ENCODE measurements around the gene AMMECR1.
"Not testable (repeated sequence)": the region's sequence is repeated elsewhere in the genome, so short reads cannot be mapped to it uniquely, and the experiment has no call there.

AMMECR1 gene

DNA sequence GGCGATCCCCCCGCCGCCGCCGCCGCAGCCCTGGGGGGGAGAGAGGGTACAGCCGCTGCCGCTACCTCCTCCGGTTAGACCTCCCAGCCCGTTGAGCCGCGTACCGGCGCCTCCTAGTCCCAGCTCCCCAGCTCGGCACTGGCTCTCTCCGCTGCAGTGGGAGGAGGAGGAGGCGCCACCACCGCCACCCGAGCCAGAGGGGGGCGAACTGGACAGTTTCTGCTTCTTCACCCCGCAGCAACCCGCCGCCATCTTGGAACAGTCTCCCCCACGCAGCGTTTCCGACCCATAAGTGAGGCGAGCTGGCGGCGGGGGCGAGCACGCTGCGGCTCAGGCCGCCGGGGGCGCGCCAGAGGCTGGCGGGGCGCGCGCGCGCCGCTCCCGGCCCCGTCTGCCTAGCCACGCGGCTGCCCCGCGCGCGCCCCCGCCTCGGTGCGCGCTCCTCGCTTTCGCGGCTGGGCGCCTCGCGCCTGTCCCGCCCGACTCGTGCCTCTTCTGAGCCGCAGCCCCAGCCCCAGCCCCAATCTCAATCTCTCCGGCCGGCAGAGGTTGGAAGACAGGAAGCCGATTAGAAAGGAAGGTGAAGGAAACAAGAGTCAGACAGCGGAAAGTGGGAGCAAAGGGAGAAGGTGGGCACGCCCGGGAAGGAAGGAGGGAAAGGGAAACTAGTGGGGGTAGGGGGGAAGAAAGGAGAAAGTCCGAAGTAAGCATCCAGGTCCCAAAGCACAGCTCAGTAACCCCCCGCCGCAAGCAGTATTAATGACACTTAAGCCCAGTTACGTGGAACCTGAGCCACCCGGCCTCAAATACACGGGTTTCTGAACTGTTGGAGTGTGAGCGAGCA, at the start of gene AMMECR1:
TSS of gene AMMECR1 (minus strand) at position 266 of the 844 bp plus-strand sequence. CDS start at position 252, 14 bp downstream.
- DNase-seq (ENCODE audit: low read depth): peak; percentile 83

GRCh38 chrX:110363244-110363643, 45.4 kb upstream of the AMMECR1 start:
- no peak for DNase-seq (ENCODE audit: low read depth)

- DNase-seq (ENCODE audit: low read depth): no peak
Measured at GRCh38 chrX:110359273-110359672, 41.4 kb upstream of the AMMECR1 start.

DNA sequence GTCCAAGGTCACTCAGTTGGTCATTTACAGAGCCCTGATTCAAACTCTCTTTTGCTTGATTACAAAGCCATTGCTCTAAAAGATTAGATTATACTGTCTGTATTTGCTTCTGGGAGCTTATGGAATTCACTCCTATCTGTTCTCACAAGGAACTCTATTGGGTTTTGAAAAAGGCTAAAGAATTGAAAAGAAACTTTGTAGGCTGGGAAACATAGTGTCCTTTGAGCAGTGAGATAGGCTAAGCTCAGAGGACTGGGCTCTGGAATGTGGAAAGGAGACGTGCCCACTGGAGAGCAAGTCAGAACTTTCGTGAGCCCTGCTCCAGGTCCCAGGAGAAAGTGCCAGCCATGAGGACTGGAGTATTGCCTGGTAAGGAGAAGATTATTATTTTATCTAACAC, 40.7 kb upstream of the AMMECR1 start, which contains the start of gene RTL9:
TSS of gene RTL9 (plus strand) at position 301 of the 400 bp plus-strand sequence. CDS start 91,770 bp downstream, outside the sequence.
- no peak for DNase-seq (ENCODE audit: low read depth)

- peak; percentile 20 for DNase-seq (ENCODE audit: low read depth)
Measured at GRCh38 chrX:110346681-110347080, 28.8 kb upstream of the AMMECR1 start.

DNA sequence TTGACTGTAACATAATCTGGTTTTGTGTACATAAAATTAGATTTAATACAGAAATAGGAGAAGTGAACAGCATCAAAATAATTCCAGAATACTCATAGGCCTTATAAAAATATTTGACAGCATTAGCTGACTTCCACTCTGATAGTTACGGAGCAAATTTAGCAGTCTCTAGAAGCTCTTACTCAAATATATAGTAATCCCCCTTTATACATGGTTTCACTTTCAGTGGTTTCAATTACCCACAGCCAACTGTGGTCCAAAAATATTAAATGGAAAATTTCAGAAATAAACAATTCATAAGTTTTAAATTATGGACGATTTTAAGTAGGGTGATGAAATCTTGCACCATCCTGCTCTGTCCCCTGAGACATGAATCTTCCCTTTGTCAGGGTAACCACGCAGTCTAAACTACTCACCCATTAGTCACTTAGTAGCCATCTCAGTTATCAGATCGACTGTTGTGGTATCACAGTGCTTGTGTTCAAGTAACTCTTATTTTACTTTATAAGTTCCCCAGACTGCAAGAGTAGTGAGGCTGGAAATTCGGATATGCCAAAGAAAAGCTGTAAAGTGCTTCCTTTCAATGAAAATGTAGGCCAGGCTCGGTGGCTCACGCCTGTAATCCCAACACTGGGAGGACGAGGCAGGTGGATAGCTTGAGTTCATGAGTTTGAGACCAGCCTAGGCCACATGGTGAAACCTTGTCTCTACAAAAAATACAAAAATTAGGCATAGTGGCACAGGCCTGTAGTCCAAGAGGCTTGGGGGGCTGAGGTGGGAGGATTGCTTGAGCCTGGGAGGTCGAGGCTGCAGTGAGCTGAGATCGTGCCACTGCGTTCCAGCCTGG, 23.5 kb upstream of the AMMECR1 start:
- DNase-seq (ENCODE audit: low read depth): peak; percentile 90

- DNase-seq (ENCODE audit: low read depth): peak; percentile 40
Measured at GRCh38 chrX:110338935-110339334, 21.1 kb upstream of the AMMECR1 start.

DNA sequence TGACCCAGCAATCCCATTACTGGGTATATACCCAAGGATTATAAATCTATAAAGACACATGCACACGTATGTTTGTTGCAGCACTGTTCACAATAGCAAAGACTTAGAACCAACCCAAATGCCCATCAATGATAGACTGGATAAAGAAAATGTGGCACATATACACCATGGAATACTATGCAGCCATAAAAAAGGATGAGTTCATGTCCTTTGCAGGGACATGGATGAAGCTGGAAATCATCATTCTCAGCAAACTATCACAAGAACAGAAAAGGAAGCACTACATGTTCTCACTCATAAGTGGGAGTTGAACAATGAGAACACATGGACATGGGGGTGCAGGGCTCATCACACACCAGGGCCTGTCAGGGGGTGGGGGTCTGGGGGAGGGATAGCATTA, 15.6 kb upstream of the AMMECR1 start:
- DNase-seq (ENCODE audit: low read depth): not testable (repeated sequence)

- DNase-seq (ENCODE audit: low read depth): no peak
Measured at GRCh38 chrX:110331444-110332030, 13.7 kb upstream of the AMMECR1 start.

DNA sequence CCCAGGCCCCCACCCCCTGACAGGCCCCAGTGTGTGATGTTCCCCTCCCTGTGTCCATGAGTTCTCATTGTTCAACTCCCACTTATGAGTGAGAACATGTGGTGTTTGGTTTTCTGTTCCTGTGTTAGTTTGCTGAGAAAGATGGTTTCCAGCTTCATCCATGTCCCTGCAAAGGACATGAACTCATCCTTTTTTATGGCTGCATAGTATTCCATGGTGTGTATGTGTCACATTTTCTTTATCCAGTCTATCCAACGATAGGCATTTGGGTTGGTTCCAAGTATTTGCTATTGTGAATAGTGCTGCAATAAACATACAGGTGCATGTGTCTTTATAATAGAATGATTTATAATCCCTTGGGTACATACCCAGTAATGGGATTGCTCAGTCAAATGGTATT, 10.7 kb upstream of the AMMECR1 start:
- DNase-seq (ENCODE audit: low read depth): not testable (repeated sequence)

- DNase-seq (ENCODE audit: low read depth): no peak
Measured at GRCh38 chrX:110327336-110327735, 9.5 kb upstream of the AMMECR1 start.

- DNase-seq (ENCODE audit: low read depth): no peak
Measured at GRCh38 chrX:110326712-110327111, 8.8 kb upstream of the AMMECR1 start.

- DNase-seq (ENCODE audit: low read depth): peak; percentile 54
Measured at GRCh38 chrX:110322603-110323002, 4.7 kb upstream of the AMMECR1 start.

DNA sequence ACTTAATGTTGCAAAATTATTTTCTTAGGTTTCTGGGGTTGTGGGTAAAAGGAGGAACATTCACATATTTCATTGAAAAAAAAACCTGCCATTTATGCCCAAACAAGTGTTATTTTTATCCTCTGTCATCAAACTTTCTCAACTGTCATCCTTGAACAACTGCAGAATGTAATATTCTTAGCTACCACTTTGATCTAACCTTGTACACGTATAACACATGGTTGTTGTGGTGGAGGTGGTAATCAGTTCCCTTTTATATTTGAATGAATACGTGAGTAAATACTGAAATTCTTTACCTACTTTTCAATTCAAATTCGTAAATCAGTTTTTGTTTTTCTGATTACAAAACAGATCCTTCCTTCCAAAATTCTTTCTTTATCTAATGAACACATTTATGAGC, 3.8 kb upstream of the AMMECR1 start:
- no peak for DNase-seq (ENCODE audit: low read depth)

DNA sequence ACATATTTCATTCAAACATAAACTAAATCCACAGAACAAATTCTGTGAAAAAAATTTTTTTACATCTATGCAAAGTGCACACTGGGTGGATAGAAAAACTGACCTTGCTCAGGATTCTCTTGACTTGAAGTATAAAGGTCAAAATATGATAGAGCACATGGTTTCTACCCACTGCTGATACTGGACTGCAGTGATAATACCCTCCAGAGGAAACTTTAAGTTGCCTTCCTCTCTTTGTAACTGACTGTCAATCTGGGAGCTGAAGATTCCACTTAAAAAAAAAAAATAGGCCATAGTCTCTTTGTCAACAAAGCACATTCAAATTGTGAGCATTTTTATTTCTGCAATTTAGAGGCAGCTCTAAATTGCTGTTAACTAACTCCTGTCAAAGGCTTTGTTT, 3.2 kb upstream of the AMMECR1 start:
- no peak for DNase-seq (ENCODE audit: low read depth)

GRCh38 chrX:110320381-110320987, 2.6 kb upstream of the AMMECR1 start:
- DNase-seq (ENCODE audit: low read depth): no peak

DNA sequence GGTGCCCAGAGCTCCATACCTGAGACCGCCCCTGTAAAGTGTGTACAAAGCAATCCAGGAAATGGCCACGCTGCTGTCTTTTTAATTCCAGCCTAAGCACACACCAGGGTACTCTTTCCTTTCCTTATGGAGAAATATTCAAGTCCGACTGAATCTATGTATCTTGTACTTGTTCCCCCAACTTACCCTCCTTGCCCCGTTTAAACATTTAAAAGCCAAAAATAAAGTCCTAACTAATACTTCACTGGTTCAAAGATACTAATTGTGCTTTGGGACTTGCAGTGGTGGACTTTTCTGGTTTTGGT, 731 bp upstream of the AMMECR1 start:
- no peak for DNase-seq (ENCODE audit: low read depth)

DNA sequence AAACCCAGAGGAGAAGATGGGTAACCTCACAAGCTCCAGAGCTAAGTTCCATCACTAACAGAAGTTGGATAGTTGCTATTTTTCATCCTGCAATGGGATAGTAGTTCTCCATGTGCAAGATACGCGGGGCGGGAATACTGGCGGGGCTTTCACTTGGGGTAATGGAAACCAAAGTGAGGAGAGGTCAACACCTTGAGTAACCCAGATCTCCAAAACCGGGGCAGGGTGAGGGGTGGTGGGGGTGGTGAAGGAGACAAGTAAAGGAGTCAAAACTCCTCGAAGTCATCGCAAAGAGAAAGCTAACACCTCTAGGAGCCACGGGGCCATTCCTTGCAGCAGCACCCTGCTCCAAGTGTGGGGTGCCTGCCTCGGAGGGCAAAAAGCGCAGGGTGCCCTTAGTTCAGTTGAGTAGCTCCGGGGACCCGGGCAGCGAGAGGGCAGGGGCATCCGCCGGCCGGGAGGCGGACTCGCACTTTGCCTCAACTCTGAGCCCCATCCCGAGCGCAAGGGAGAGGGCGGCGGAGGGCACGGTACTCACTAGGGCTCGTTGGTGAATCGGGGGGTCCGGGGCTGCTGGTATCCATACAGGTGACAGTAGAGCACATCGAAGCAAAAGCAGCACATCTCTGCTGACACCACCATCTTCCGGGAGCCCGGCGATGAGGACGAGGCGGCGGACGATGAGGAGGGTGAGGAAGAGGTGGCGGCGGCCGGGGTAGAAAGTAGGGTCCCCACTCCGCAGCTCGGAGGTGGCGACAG, 645 bp downstream of the AMMECR1 start:
- peak; percentile 30 for DNase-seq (ENCODE audit: low read depth)

DNA sequence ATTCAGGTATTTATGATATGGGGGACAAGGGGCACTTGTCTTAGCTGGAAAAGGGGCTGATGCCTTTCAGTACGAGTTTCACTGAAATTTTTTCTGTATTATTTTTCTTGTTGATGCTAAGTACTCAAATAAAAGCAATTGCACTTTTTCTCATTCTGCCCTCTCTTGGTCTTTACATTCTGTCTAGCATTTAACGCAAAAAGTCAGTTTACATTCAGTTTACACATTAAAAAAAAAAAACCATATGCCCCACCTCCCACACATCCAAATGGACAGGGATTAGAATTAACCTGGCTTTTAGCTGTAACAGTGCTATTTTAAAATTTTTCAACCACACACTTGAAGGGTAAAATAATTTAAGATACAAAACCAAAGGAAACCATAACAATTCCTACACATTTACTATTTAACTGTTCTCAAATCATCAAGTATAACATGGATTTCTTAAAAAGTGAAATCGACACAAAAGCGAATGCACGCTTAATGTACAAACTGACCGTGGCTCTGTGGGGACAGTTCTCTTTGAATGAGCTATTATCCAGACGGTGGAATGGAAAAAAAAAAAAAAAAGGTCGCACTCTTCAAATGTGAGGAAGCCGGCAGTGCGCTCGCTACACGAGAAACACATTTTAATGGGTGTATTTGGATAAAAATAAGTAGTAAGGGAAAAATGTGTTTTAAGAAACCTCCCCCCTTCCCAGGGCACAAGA, 1.4 kb downstream of the AMMECR1 start:
- peak; percentile 39 for DNase-seq (ENCODE audit: low read depth)

GRCh38 chrX:110315551-110315950, 2.3 kb downstream of the AMMECR1 start:
- peak; percentile 23 for DNase-seq (ENCODE audit: low read depth)

Measured in EH (cell line).